HG03066 (cell line): Measurements from ENCODE around the gene TMEM123.
A peak's percentile ranks its signal among the peaks of the same experiment; 100 is the strongest.
"Not testable (repeated sequence)": the region's sequence is repeated elsewhere in the genome, so short reads cannot be mapped to it uniquely, and the experiment has no call there.

Source experiments
- ATAC-seq: cut with Tn5 transposase; IDR thresholded peaks from one replicate; pipeline ENCODE4 v1.9.1; 2021; ENCODE audit warnings: low read depth; ENCODE audit not compliant: unreplicated experiment

Gene TMEM123

GRCh38 chr11:102451041-102451680, 1.4 kb downstream of the TMEM123 start:
- ATAC-seq = no peak

DNA sequence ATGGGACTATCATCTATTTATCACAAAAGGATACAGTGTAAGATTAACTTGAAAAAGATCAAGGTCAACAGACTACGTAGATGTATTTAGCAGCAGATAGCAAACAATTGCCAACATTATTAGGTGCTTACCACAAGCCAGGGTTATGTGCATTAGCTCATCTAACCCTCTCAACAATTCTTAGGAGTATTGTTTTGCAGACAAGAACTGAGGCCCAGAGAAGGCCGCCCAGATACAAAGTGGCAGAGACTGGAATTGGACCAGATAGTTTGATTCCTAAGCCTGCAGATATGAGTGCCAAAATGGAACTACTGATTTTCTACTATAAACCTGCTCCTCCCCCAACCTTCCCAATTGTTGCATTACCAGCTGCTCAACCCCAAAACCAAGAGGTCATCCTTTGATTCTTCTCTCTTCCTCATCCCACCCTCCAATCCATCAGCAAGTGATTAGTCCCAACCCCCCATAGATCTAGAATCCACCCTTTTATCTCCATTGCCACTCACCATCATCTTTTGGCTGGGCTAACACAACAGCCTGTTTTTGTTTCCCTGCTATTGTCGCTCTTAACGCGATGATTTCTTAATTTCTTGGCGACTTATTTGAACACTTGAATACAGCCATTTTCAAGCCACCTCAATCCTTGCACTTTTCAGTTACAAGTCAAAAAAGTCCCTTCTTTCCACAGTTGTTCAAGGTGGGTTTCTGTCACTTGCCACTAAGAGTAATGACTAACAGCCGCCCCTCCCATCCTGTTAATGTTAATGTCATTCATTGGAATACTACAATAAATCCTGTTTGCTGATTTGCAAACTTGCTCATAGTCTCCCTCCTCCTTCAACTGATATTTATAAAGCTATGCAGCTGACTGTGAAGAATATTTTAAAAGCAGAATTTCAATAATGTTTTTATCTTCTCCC, 2.7 kb downstream of the TMEM123 start:
- no peak for ATAC-seq

DNA sequence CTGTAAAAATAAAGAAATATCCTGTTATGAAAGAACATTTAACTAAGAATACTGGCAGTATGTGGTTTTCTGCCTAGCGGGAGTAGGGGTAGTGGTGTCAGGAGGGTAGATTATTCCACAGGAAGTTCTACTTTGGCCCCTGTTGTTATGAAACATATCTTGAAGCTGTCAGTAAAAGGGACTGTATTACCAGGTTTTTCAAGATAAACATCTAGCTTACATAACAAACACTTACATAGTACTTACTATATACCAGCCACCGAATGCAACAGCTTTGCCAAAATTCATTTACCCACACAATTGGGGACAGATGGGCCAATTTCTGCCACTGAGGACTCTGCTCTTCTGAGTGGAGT, 3.7 kb downstream of the TMEM123 start:
- no peak for ATAC-seq

DNA sequence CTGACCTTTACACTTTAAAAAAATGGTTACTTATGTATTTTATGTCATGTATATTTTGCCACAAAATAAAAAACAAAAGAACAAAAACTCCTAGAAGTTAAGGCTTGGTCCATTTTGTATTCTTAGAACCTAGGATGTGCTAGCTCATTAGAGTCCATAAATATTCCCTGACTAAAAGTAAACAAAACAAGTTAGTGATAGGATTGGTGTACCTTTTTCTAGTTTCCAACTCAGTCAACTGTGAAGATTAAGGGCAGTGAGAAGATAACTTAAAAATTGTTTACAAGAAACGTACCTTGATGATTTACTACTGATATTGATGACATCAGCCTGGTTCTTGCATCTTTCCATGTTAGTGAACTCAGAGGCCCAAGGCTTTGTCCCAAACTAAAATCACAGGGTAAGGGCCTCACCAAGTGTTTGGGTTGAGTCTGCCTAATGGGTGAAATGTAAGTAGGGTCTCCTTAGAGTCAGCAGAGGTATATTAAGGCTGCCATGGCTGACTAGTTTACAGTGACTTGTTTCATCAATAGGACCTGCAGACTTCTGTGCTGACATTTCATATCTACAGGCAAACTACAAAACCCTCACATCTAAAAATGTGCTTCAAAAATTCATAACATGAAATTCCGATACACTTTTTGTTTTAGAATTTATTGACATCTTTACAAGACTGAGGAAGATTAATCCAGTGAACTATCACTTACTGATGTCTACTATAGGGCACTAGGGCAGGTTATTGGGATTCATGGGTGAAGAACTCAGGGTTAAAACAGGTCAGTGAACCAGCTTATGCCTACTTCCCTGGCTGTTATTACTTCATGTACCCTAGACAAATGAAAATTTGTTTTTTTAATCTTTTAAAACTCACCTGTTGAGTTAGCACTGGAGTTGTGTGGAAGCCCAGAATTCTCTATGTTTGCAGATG, 4.4 kb downstream of the TMEM123 start:
- no peak for ATAC-seq

- ATAC-seq = no peak
Measured at GRCh38 chr11:102447193-102447592, 5.4 kb downstream of the TMEM123 start.

GRCh38 chr11:102446606-102447005, 6.0 kb downstream of the TMEM123 start:
- ATAC-seq = no peak

GRCh38 chr11:102444693-102445092, 7.9 kb downstream of the TMEM123 start:
- not testable (repeated sequence) for ATAC-seq

GRCh38 chr11:102444142-102444541, 8.4 kb downstream of the TMEM123 start:
- ATAC-seq = not testable (repeated sequence)

DNA sequence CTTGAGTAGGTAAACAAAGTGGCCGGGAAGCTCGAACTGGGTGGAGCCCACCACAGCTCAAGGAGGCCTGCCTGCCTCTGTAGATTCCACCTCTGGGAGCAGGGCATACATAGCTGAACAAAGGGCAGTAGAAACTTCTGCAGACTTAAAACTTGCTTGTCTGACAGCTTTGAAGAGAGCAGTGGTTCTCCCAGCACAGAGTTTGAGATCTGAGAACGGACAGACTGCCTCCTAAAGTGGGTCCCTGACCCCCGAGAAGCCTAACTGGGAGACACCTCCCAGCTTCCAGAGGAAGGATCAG, 13.6 kb downstream of the TMEM123 start:
- ATAC-seq = not testable (repeated sequence)

DNA sequence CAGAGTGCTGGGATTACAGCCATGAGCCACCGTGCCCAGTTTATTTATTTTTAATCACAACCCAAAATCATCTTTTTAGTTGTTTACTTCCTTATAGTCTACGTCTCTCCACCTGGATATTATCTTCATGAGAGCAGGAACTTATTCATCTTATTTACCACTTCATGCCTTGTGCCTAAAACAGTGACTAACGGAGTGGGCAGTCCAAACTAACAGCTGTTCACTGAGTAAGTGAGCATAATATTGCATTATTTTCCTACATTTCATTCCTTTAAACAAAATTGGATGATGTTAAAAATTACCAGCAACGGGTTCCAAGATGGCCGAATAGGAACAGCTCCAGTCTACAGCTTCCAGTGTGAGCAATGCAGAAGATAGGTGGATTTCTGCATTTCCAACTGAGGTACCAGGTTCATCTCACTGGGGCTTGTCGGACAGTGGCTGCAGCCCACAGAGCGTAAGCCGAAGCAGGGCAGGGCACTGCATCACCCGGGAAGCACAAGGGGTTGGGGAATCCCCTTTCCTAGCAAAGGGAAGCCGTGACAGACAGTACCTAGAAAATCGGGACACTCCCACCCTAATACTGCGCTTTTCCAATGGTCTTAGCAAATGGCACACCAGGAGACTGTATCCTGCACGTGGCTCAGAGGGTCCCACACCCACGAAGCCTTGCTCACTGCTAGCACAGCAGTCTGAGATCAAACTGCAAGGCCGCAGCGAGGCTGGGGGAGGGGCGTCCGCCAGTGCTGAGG, 14.1 kb downstream of the TMEM123 start:
- no peak for ATAC-seq

- no peak for ATAC-seq
Measured at GRCh38 chr11:102437727-102438126, 14.8 kb downstream of the TMEM123 start.

DNA sequence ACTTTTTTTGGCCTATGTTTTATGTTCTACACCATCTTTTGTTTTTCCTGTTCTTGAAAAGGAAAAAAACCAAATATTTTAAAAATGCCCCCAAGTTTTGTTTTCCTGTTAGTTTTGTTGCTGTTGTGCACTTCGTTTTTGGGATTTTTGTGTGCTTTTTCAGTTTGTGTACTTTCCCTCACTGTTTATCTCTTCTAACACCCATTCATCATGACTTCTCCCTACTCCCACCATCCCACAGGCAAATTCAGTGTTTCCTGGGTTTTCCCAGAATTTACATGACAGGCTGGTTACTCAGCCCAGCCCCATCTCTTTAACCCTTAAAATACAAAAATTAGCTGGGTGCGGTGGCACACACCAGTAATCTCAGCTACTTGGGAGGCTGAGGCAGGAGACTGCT, 15.6 kb downstream of the TMEM123 start:
- ATAC-seq = no peak

- no peak for ATAC-seq
Measured at GRCh38 chr11:102436561-102436960, 16.0 kb downstream of the TMEM123 start.

GRCh38 chr11:102435688-102436087, 16.9 kb downstream of the TMEM123 start:
- ATAC-seq = no peak

GRCh38 chr11:102433571-102433970, 19.0 kb downstream of the TMEM123 start:
- ATAC-seq = not testable (repeated sequence)

DNA sequence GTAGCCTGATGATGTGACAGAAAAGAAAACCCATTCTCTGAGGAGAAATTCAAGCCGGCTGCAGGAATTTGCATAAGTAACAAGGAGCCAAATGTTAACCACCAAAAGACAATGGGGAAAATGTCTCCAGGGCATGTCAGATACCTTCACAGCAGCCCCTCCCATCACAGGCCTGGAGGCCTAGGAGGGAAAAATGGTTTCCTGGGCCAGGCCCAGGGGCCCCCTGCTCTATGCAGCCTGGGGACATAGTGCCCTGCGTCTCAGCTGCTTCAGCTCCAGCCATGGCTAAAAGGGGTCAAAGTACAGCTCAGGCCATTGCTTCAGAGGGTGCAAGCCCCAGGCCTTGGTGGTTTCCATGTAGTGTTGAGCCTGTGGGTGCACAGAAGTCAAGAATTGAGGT, 20.0 kb downstream of the TMEM123 start:
- not testable (repeated sequence) for ATAC-seq

GRCh38 chr11:102431404-102431803, 21.2 kb downstream of the TMEM123 start:
- no peak for ATAC-seq

DNA sequence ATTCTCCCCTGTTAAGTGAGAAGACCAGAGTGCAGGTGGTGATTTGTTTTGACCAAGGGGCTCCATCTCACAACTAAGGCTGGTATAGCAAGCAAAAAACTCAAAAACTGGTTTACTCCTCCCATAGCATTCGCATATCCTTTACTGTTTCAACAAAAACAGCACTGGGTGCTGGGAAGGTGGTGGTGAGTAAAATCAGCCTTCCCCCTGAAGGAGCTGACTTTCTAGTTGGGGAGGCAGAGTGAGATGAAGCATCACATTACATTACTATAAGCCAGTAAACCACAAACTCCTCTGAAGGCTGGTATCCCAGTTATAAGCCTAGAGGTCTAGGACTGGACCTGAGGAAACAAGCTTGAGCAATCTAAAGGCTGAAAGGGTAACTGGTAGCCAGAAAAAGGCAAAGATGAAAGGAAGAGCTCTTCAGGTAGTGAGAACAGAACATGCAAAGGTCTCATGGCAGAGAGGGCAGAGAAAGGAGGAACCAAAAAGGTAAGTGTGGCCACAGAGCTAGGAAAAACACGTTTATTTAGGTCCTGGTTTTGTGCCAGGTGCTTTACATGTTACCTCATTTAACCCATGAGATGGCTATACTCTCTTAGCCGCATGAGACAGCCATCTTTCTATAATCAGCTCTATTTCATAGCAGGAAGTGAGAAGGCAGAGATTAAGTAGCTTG, 22.3 kb downstream of the TMEM123 start:
- peak; percentile 87 for ATAC-seq

- no peak for ATAC-seq
Measured at GRCh38 chr11:102429691-102430090, 22.9 kb downstream of the TMEM123 start.

DNA sequence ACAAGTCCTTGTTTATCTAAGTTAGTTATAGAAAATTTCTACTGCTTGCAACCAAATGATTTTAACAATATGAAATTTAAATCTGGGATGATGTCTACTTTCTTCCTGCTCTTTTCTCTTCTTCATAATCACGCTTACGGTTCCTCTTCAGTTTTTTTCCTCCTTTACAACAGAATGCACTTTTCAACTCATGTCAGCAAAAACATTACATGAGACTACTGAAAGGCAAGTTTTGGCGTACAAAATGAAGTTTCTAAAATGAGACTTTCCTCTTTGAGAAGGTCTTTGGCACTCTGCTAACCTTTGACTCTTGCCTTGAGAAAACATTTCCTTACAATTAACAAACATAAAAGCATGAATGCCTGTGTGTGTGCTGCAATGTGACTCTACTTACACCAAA, 23.3 kb downstream of the TMEM123 start:
- ATAC-seq = no peak
